Upper lobe of right lung (tissue), 1 donor: ENCODE data around the gene OLFML2A. TPM values are rescaled to one million over a fixed set of nuclear protein-coding genes. Genes with fewer than 3 reads are reported as not detected.

Experiments used
- ATAC-seq: fragments of 200-7000 bp; cut with Tn5 transposase; one replicate; pipeline ENCODE4 v1.9.1; 2020; ENCODE audit warnings: mild to moderate bottlenecking, moderate library complexity
- DNase-seq: peaks from one replicate; pipeline ENCODE4 v3.0.0-alpha.2; 2020
- H3K27ac ChIP-seq: fragments of 200-600 bp; one replicate; pipeline ENCODE4 v1.8.0; 2022
- H3K27me3 ChIP-seq: fragments of 200-600 bp; one replicate; pipeline ENCODE4 v1.8.0; 2022; ENCODE audit warnings: mild to moderate bottlenecking
- H3K36me3 ChIP-seq: fragments of 200-600 bp; one replicate; pipeline ENCODE4 v1.8.0; 2022
- H3K4me1 ChIP-seq: fragments of 200-600 bp; one replicate; pipeline ENCODE4 v1.8.0; 2022
- H3K4me3 ChIP-seq: fragments of 200-600 bp; one replicate; pipeline ENCODE4 v1.8.0; 2022; ENCODE audit warnings: mild to moderate bottlenecking
- H3K9me3 ChIP-seq: fragments of 200-600 bp; one replicate; pipeline ENCODE4 v1.8.0; 2022
- intact Hi-C: fragments of 100-400 bp; cut with DNase I; formaldehyde crosslinking; loops from one replicate; pipeline ENCODE4 v1.11.0; 2022
- total RNA-seq: library from RNA; stranded (reverse); fragmentation: NEBNext Ultra II Directional; extraction: Animal tissue kit (Norgen Biotek cat#: 25700); gene quantifications from one replicate; pipeline ENCODE4 v1.2.1, GENCODE V29; 2021
- TF ChIP-seq, protein P1 (sequence below): fragments of 200-600 bp; IDR thresholded peaks from one replicate; pipeline ENCODE4 v1.8.0; 2022; ENCODE audit warnings: antibody characterized with exemption
- donor health status: DM: no; HTN: yes; CAD: no; lungs with severe emphysema.

Gene OLFML2A
- total RNA-seq, 1 donor from 2014 or later: 39.5 TPM

DNA sequence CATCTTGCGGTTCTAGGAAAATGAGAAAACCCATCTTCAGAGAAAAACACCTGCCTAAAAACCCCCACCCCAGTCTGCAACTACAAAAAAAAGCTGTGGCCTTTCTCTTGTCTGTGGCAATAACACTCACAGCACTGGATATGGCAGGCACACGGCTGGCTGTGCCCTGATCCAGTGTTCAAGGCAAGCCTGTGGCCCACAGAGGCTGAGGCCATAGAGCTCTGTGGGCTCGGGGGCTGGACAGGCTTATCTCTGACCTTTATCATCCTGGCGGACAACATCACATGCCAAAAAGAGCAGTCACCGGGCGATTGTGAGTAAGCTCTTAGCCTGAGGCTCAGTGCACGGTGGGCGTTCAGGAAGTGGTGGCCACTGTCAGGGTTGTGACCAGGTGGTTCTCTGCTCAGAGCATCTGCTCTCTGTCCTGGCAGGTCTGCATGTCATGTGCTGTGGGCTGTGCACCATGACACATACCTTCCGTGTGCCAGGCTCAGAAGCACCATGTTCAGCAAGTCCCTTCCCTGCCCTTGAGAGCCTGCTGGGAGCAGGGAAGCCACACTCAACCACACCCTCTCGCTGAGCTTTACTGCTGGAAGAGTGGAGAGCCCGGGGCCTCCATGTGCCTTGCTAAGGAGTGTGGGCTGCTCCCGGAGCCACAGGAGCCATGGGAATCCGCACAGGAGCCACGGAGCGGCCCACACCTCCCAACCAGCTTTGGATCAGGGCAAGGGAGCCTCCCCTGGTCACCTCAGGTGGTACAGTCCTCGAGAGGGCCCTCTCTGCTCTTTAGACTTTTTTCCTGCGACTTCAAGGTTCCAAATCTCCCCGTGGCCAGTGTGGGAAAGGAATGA, 41.7 kb downstream of the OLFML2A start:
- DNase-seq: no peak
- no peaks in the 10 kb centered on the region for H3K36me3 ChIP-seq
- no peaks in the 10 kb centered on the region for H3K27me3 ChIP-seq
- TF ChIP-seq, protein P1, sequence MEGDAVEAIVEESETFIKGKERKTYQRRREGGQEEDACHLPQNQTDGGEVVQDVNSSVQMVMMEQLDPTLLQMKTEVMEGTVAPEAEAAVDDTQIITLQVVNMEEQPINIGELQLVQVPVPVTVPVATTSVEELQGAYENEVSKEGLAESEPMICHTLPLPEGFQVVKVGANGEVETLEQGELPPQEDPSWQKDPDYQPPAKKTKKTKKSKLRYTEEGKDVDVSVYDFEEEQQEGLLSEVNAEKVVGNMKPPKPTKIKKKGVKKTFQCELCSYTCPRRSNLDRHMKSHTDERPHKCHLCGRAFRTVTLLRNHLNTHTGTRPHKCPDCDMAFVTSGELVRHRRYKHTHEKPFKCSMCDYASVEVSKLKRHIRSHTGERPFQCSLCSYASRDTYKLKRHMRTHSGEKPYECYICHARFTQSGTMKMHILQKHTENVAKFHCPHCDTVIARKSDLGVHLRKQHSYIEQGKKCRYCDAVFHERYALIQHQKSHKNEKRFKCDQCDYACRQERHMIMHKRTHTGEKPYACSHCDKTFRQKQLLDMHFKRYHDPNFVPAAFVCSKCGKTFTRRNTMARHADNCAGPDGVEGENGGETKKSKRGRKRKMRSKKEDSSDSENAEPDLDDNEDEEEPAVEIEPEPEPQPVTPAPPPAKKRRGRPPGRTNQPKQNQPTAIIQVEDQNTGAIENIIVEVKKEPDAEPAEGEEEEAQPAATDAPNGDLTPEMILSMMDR: no peak
- H3K4me3 ChIP-seq: no peak overlapping the region
- H3K4me1 ChIP-seq: no peaks in the 10 kb centered on the region
- peak; percentile 66 for ATAC-seq
- intact Hi-C loops: no loop called here
- no peaks in the 10 kb centered on the region for H3K9me3 ChIP-seq
- no peak overlapping the region for H3K27ac ChIP-seq

DNA sequence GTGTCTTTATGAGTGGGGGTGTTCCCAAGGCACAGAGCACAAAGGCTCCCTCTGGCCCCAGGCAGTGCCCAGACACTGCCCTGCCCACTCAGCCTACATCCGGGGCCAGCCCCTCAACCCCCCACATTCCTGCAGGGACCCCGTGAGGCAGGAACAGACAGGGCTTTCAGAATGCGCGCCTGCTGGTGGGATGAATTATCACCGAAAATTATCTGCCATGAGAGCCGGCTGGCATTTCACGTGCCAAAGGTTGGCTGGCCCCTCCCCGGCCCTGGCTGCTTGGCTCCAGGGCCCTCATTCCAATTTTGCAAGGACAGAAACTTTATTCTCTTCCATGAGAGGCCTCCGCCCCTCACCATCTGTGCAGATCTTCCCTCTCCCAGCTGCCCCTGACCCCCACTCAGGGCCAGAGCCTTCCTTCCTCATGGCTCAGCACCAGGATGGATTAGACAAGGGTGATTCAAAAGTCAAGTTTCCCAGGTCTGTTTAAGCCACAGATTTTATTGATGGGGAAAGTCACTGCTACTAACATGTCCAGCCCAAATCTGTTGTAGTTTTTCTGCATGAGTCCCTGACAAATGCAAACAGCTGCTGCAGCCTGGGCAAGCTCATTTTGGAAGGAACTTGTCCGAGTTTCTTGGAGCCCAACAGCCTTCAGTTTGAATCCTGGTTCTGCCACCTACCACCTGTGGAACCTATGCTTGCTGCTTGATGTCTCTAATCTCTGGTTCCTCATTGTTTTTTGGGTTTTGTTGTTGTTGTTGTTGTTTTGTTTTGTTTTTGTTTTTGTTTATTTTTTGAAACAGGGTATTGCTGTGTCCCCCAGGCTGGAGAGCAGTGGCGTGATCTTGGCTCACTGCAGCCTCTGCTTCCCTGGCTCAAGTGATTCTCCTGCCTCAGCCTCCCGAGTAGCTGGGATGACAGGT, 44.0 kb downstream of the OLFML2A start:
- Histone ChIP-seq H3K36me3 (no peaks in the 10 kb centered on the region), H3K27ac (no peak overlapping the region), H3K4me3 (no peak overlapping the region), H3K27me3 (no peaks in the 10 kb centered on the region), H3K9me3 (no peaks in the 10 kb centered on the region), H3K4me1 (no peaks in the 10 kb centered on the region)
- TF ChIP-seq, protein P1: no peak
- intact Hi-C loops: no loop called here
- ATAC-seq (no peak), DNase-seq (no peak)

DNA sequence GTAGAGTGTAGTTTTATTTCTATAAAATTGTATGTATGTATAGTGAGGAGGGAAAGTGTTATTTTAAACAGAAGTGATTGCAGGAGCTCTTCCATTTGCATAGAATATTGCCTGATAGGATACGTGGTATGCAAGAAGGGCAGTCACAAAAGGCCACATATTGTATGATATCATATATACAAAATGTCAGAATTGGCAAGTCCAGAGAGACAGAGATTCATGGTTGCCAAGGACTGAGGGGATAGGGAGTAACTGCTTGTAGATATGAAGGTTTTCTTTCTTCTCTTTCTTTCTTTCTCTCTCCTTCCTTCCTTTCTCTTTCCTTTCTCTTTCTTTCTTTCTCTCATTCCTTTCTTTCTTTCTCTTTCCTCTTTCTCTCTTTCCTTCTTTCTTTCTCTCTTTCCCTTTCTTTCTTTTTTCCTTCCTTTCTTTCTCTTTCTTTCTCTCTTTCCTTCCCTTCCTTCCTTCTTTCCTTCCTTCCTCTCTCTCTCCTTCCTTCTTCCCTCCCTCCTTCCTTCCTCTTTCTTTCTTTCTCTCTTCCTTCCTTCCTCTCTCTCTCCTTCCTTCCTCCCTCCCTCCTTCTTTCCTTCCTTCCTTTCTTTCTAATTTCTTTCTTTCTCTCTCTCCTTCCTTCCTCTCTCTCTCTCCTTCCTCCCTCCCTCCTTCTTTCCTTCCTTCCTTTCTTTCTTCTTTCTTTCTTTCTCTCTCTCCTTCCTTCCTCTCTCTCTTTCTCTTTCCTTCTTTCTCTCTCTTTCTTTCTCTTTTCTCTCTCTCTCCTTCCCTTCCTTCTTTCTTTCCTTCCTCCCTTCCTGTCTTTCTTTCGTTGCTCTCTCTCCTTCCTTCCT, 51.8 kb downstream of the OLFML2A start:
- H3K9me3 ChIP-seq: no peaks in the 10 kb centered on the region
- H3K4me3 ChIP-seq: no peak overlapping the region
- no peaks in the 10 kb centered on the region for H3K27me3 ChIP-seq
- ATAC-seq (no peak), DNase-seq (no peak)
- no peak overlapping the region for H3K27ac ChIP-seq
- no peaks in the 10 kb centered on the region for H3K36me3 ChIP-seq
- TF ChIP-seq, protein P1: no peak
- peaks cover 8% of the 10 kb centered on the region for H3K4me1 ChIP-seq
- intact Hi-C loops: no loop called here

DNA sequence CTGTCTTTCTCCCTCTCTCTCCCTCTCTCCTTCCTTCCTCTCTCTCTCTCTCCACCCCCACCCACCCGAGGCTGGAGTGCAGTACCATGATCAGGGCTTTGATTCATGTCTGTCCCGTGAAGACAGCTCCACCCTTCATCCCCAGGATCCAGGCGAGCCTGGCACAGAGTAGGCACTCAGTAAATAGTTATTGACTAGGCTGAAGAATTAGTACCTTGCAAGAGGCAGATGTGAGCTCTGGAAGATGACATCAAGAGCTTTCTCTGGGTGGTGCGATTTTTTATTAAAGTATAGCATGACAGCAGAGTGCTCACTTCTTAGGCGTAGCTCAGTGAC, 52.4 kb downstream of the OLFML2A start:
- no peak for ATAC-seq

DNA sequence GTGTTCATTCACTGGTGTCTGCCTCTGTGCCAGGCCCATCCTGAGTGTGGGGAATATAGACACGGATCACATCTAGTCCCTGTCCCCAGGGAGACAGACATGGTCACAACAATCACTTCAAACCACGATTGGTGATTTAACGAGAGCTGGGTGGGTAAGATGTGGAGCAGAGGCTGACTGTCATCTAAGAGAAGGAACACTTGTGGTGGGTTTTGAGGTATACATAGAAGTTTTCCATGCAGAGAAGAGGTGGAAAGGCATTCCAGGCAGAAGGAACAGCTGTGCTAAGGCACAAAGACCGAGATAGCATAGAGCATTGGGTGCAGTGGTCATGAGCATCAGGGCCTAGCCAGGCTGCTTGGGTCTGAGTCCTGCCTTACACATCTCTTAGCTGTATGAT, 53.7 kb downstream of the OLFML2A start:
- no peak overlapping the region for H3K4me3 ChIP-seq
- H3K27ac ChIP-seq: no peak overlapping the region
- DNase-seq (no peak), ATAC-seq (no peak)
- no peaks in the 10 kb centered on the region for H3K36me3 ChIP-seq
- intact Hi-C loops: no loop called here
- peaks cover 17% of the 10 kb centered on the region for H3K4me1 ChIP-seq
- TF ChIP-seq, protein P1: no peak
- no peaks in the 10 kb centered on the region for H3K27me3 ChIP-seq
- H3K9me3 ChIP-seq: no peaks in the 10 kb centered on the region

More for the DNA sequence above, 52.4 kb downstream of the OLFML2A start:
- Histone ChIP-seq H3K27me3 (no peaks in the 10 kb centered on the region), H3K9me3 (no peaks in the 10 kb centered on the region), H3K36me3 (no peaks in the 10 kb centered on the region), H3K4me1 (peaks cover 8% of the 10 kb centered on the region), H3K27ac (no peak overlapping the region), H3K4me3 (no peak overlapping the region)
- TF ChIP-seq, protein P1: no peak
- intact Hi-C loops: no loop called here
- DNase-seq: no peak
